Keratinocyte (primary cell): ENCODE results near the gene DNAJC24. TPM values are rescaled to one million over a fixed set of nuclear protein-coding genes. Genes with fewer than 3 reads are reported as not detected.

Experiments
- DNase-seq: peaks from one replicate; pipeline ENCODE4 v3.0.0-alpha.2; 2011; ENCODE audit warnings: low read depth, missing footprints, low spot score
- FAIRE-seq: peaks from 2 replicates; lab custom pipeline; 2011; peaks lifted over from hg19 to GRCh38; lab: Jason Lieb, UNC
- H2AFZ ChIP-seq: 2 replicates; pipeline ENCODE4 v1.6.0; 2012; ENCODE audit warnings: low read length, control low read depth, inconsistent platforms; ENCODE audit not compliant: control insufficient read depth
- H3K27ac ChIP-seq: 2 replicates; pipeline ENCODE4 v1.5.1; 2011; ENCODE audit warnings: low read length; ENCODE audit not compliant: control insufficient read depth, insufficient read depth
- H3K27me3 ChIP-seq: 3 replicates; pipeline ENCODE4 v1.6.0; 2011; ENCODE audit warnings: low read length; ENCODE audit not compliant: control insufficient read depth, insufficient read depth; ENCODE audit errors: extremely low read depth
- H3K36me3 ChIP-seq, 2 experiments: 2 replicates in 1 of 2; 3 replicates in 1 of 2; pipeline ENCODE4 v1.5.1; 2011; ENCODE audit warnings: low read length in 2 of 2, mild to moderate bottlenecking in 1 of 2; ENCODE audit not compliant: control insufficient read depth in 2 of 2, insufficient read depth in 2 of 2; ENCODE audit errors: extremely low read depth in 1 of 2
- H3K4me1 ChIP-seq: 3 replicates; pipeline ENCODE4 v1.5.1; 2011; ENCODE audit warnings: low read length; ENCODE audit not compliant: control insufficient read depth, insufficient read depth; ENCODE audit errors: extremely low read depth
- H3K4me2 ChIP-seq: 3 replicates; pipeline ENCODE4 v1.6.0; 2011; ENCODE audit warnings: low read depth, low read length; ENCODE audit not compliant: control insufficient read depth, insufficient read depth; ENCODE audit errors: extremely low read depth
- H3K4me3 ChIP-seq, 3 experiments: fragments of 200-600 bp in 1 of 3; sonication (generic) in 1 of 3; 2 replicates in 2 of 3; 3 replicates in 1 of 3; pipeline ENCODE4 v1.5.1; 2011 to 2016; ENCODE audit warnings: low read length in 3 of 3, mild to moderate bottlenecking in 3 of 3, control low read depth in 2 of 3, inconsistent platforms in 1 of 3, low read depth in 1 of 3, mixed read lengths in 1 of 3, mixed run types in 1 of 3, moderate library complexity in 1 of 3; ENCODE audit not compliant: control insufficient read depth in 2 of 3, insufficient read depth in 2 of 3; ENCODE audit errors: extremely low read depth in 1 of 3
- H3K79me2 ChIP-seq: 2 replicates; pipeline ENCODE4 v1.6.0; 2012; ENCODE audit warnings: low read length; ENCODE audit not compliant: control insufficient read depth, insufficient read depth
- H3K9ac ChIP-seq: 3 replicates; pipeline ENCODE4 v1.6.0; 2011; ENCODE audit warnings: low read length; ENCODE audit not compliant: control insufficient read depth, insufficient read depth; ENCODE audit errors: extremely low read depth
- H3K9me1 ChIP-seq: 3 replicates; pipeline ENCODE4 v1.6.0; 2011; ENCODE audit warnings: low read length; ENCODE audit not compliant: control insufficient read depth, insufficient read depth; ENCODE audit errors: extremely low read depth
- H3K9me3 ChIP-seq: 2 replicates; pipeline ENCODE4 v1.5.1; 2012; ENCODE audit warnings: low read depth, low read length; ENCODE audit not compliant: control insufficient read depth
- H4K20me1 ChIP-seq: 3 replicates; pipeline ENCODE4 v1.6.0; 2011; ENCODE audit warnings: low read length; ENCODE audit not compliant: control insufficient read depth, insufficient read depth; ENCODE audit errors: extremely low read depth
- CTCF ChIP-seq, 3 experiments: IDR thresholded peaks in 1 of 3; conservative IDR thresholded peaks in 1 of 3; optimal IDR thresholded peaks in 1 of 3; 2 replicates in 2 of 3; 3 replicates in 1 of 3; pipeline versions ENCODE3 to v1.5.1; 2011; ENCODE audit warnings: low read length in 3 of 3, mild to moderate bottlenecking in 3 of 3, moderate library complexity in 2 of 3, control low read depth in 1 of 3, inconsistent platforms in 1 of 3; ENCODE audit not compliant: insufficient read depth in 2 of 3; ENCODE audit errors: extremely low read depth in 1 of 3
- EZH2 ChIP-seq: IDR thresholded peaks from one replicate; pipeline ENCODE4 v1.6.1; 2012; ENCODE audit warnings: inconsistent platforms, mild to moderate bottlenecking, low read length, moderate library complexity
- dilution Hi-C: fragments of 300-500 bp; cut with MboI; formaldehyde crosslinking; loops from one replicate; pipeline ENCODE4 v1.7.0; 2020; ENCODE audit warnings: low sequenced_read_pairs; ENCODE audit not compliant: extremely low pct_ligation_motif_present
- polyA plus RNA-seq, 5 experiments: library from polyadenylated mRNA; depleted of rRNA in 3 of 5; stranded (reverse) in 3 of 5; stranded (forward) in 1 of 5; unstranded in 1 of 5; fragments of >200 nt; gene quantifications; 1 replicate in 1 of 5; 2 replicates in 3 of 5; 3 replicates in 1 of 5; pipeline versions ENCODE4 v1.2.1 to v1.2.3, GENCODE V29; 2011 to 2012; ENCODE audit warnings: missing spikeins in 2 of 5, low read depth in 1 of 5, low replicate concordance in 1 of 5

The DNAJC24 gene
- polyA plus RNA-seq, 1 donor (not counting 4 experiments of a cell fraction or from before 2014, with no cell fraction given) = 30.3 TPM

- Histone ChIP-seq H3K4me2 (no peak overlapping the region), H3K4me1 (peaks cover 4% of the 10 kb centered on the region), H3K4me3 (no peak overlapping the region), H3K36me3 (no peaks in the 10 kb centered on the region), H4K20me1 (no peaks in the 10 kb centered on the region), H3K9me3 (peaks cover 2% of the 10 kb centered on the region), H2AFZ (no peak overlapping the region), H3K9ac (no peak overlapping the region), H3K27me3 (no peaks in the 10 kb centered on the region), H3K9me1 (no peaks in the 10 kb centered on the region), H3K27ac (no peak overlapping the region), H3K79me2 (no peaks in the 10 kb centered on the region)
- no peak for FAIRE-seq
- dilution Hi-C loops = no loop called here
- DNase-seq = no peak
- TF ChIP-seq EZH2 (no peak), CTCF (optimal IDR thresholded peaks at IDR 0.05 in 1 of 3, IDR thresholded peaks at IDR 0.05 in 1 of 3, conservative IDR thresholded peaks at IDR 0.05 in 1 of 3; ENCODE audit: extremely low read depth in 1 of 3, insufficient read depth in 2 of 3, low read length in 3 of 3) (no peak)
Observed at GRCh38 chr11:31404614-31405013, 35.0 kb downstream of the DNAJC24 start.

DNA sequence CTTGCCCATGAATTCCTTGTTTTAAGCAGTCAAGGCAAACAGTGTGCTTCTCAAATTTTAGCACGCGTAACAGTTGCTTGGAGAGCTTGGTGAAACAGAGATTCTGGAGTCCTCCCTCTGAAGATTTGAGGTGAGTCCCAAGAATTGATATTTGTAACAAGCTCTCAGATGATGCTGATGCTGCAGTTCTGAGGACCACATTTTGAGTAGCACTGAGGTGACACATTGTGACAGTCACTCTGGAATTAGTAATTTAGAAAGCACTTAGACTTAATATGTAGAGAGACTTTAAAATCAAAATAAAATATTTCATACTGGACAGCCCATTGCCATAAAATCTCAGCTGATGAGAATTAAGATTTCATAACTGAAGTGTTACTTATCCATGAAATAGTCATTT lies 38.5 kb downstream of the DNAJC24 start:
- Histone ChIP-seq H3K27me3 (no peaks in the 10 kb centered on the region), H3K4me1 (peaks cover 7% of the 10 kb centered on the region), H3K79me2 (no peaks in the 10 kb centered on the region), H2AFZ (no peak overlapping the region), H3K9me3 (no peaks in the 10 kb centered on the region), H3K9me1 (no peaks in the 10 kb centered on the region), H3K4me2 (no peak overlapping the region), H4K20me1 (no peaks in the 10 kb centered on the region), H3K9ac (no peak overlapping the region), H3K27ac (no peak overlapping the region), H3K4me3 (no peak overlapping the region), H3K36me3 (no peaks in the 10 kb centered on the region)
- no peak for FAIRE-seq
- dilution Hi-C loops = no loop called here
- TF ChIP-seq CTCF (optimal IDR thresholded peaks at IDR 0.05 in 1 of 3, IDR thresholded peaks at IDR 0.05 in 1 of 3, conservative IDR thresholded peaks at IDR 0.05 in 1 of 3; ENCODE audit: extremely low read depth in 1 of 3, insufficient read depth in 2 of 3, low read length in 3 of 3) (no peak), EZH2 (no peak)
- no peak for DNase-seq
